ENCODE measurements around the gene GFI1B. TPM values are rescaled to one million over a fixed set of nuclear protein-coding genes. Genes with fewer than 3 reads are reported as not detected.

GFI1B gene
- total and polyA plus RNA-seq, 4 donors: 0.05 to 53.6 TPM; not detected in 2

DNA sequence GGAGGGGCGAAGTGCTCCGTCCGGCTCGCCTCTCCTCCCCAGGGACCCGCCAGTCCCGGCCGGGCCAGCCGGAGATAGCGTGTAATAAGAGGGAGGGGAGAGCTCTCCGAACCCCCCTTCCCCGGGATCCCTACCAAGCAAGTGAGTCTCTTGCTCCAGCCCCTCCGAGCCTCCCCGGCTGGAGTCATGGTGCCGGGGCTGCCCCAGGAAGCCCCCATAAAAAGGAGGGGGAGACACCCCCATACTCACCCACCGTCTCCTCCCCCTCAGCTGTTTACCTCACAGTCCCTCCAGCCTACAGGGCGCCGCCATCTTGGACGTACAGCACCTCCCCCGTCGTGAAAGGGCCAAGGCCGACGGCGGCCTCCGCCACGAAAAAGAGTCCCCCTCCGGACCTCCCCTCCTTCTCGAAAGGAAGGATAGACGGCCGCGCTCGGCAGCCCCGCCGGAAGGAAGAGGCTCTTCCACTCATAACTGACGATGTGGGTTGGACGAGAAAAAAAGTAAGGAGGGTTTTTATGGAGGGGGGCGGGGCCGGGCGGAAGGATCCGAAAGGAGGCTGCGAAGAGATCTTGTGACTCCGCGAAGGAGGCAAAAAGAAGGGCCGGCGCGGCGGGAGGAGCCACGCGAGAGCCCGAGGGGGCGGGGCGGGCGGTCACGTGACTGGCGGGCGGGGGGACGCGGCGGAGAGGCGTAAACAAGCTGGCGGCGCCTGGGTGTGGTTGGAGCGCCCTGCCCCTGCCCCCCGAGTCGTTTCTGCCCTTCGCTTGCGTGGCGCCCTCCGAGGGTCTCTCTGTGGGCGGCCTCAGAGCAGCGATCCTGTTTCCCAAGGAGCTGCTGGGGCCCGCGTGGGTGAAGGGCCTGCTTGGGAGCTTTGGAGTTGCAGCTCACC, 34.0 kb upstream of the GFI1B start, which contains the start of gene TSC1 (continued):
- TF ChIP-seq, protein P1, sequence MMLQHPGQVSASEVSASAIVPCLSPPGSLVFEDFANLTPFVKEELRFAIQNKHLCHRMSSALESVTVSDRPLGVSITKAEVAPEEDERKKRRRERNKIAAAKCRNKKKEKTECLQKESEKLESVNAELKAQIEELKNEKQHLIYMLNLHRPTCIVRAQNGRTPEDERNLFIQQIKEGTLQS (IDR thresholded peaks at IDR 0.05): peak; percentile 77
- no peak for TF ChIP-seq FOXA2 (IDR thresholded peaks at IDR 0.05)
- peak; percentile 95 for TF ChIP-seq TAF1 (conservative IDR thresholded peaks at IDR 0.05)
- peak in 1 of 2 donors; percentile 2 for TF ChIP-seq HNF4A (conservative IDR thresholded peaks at IDR 0.05)

DNA sequence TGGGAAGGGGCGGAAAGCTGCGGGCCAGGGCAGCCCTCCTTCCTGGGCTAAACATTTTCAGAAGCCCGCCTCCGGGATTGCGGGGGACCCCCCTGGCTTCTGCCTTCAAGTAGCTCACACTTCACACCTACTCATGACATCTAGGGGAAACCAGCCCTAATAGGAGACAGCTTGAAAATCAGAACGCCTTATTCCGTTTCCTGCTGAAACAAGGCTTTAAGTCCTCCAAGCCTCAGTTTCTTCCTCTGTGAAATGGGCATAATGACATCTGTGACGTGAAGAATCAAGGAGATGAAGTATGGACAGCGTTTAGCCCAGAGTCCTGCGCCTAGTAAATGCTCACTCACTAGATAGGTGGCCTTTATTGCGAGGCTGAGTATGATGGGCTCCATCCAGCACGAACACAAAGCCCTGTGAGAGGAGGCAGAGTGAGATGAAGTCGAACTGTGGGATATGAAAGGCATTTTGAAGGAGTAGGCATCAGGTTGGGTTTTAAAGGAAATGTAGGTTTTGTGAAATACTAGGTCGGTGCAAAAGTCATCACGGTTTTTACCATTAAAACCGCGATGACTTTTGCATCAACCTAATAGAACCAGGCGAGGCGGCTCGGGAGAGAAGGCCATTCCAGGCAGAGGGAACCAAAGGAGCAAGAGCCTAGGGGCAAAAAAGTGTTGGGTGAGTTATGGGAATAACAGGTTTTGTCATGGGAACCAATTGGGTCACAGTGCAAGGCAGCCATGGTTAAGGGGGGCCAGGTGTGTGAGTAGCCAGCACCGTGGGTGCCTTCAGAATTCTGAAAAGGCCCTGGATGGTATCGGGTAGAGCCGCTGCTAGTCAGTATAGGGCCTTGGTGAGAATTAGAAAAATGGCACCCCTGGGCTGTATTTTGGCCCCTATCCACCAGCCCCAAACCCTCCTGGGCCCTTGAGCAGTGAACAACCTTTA, 33.0 kb upstream of the GFI1B start:
- peak overlapping the region in 1 of 2 donors; percentile 61 for H3K9ac ChIP-seq (ENCODE audit: low read depth in 1 of 2, low read length in 2 of 2)
- no peaks in the 10 kb centered on the region for H3K9me3 ChIP-seq (ENCODE audit: control insufficient read depth in 4 of 4, low read length in 3 of 4)
- no peaks in the 10 kb centered on the region for H3K27me3 ChIP-seq (ENCODE audit: control insufficient read depth in 4 of 4, insufficient read depth in 4 of 4, low read length in 3 of 4)
- no peaks in the 10 kb centered on the region for H3K36me3 ChIP-seq (ENCODE audit: control insufficient read depth in 4 of 4, insufficient read depth in 3 of 4, low read depth in 1 of 4, low read length in 3 of 4)
- TF ChIP-seq, protein P1 (IDR thresholded peaks at IDR 0.05): no peak
- no peak for TF ChIP-seq JUND (IDR thresholded peaks at IDR 0.05)
- no peak for TF ChIP-seq TAF1 (conservative IDR thresholded peaks at IDR 0.05)
- no peak for TF ChIP-seq NR2F2 (IDR thresholded peaks at IDR 0.05)
- TF ChIP-seq, protein P2, sequence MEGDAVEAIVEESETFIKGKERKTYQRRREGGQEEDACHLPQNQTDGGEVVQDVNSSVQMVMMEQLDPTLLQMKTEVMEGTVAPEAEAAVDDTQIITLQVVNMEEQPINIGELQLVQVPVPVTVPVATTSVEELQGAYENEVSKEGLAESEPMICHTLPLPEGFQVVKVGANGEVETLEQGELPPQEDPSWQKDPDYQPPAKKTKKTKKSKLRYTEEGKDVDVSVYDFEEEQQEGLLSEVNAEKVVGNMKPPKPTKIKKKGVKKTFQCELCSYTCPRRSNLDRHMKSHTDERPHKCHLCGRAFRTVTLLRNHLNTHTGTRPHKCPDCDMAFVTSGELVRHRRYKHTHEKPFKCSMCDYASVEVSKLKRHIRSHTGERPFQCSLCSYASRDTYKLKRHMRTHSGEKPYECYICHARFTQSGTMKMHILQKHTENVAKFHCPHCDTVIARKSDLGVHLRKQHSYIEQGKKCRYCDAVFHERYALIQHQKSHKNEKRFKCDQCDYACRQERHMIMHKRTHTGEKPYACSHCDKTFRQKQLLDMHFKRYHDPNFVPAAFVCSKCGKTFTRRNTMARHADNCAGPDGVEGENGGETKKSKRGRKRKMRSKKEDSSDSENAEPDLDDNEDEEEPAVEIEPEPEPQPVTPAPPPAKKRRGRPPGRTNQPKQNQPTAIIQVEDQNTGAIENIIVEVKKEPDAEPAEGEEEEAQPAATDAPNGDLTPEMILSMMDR (IDR thresholded peaks at IDR 0.05; ENCODE audit: low read depth, low read length, missing input control): no peak
- TF ChIP-seq HNF4A (conservative IDR thresholded peaks at IDR 0.05): no peak
- no peak for TF ChIP-seq YY1 (IDR thresholded peaks at IDR 0.05)
- TF ChIP-seq, protein P3, sequence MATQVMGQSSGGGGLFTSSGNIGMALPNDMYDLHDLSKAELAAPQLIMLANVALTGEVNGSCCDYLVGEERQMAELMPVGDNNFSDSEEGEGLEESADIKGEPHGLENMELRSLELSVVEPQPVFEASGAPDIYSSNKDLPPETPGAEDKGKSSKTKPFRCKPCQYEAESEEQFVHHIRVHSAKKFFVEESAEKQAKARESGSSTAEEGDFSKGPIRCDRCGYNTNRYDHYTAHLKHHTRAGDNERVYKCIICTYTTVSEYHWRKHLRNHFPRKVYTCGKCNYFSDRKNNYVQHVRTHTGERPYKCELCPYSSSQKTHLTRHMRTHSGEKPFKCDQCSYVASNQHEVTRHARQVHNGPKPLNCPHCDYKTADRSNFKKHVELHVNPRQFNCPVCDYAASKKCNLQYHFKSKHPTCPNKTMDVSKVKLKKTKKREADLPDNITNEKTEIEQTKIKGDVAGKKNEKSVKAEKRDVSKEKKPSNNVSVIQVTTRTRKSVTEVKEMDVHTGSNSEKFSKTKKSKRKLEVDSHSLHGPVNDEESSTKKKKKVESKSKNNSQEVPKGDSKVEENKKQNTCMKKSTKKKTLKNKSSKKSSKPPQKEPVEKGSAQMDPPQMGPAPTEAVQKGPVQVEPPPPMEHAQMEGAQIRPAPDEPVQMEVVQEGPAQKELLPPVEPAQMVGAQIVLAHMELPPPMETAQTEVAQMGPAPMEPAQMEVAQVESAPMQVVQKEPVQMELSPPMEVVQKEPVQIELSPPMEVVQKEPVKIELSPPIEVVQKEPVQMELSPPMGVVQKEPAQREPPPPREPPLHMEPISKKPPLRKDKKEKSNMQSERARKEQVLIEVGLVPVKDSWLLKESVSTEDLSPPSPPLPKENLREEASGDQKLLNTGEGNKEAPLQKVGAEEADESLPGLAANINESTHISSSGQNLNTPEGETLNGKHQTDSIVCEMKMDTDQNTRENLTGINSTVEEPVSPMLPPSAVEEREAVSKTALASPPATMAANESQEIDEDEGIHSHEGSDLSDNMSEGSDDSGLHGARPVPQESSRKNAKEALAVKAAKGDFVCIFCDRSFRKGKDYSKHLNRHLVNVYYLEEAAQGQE (IDR thresholded peaks at IDR 0.05): no peak
- TF ChIP-seq, protein P4, sequence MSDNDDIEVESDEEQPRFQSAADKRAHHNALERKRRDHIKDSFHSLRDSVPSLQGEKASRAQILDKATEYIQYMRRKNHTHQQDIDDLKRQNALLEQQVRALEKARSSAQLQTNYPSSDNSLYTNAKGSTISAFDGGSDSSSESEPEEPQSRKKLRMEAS (IDR thresholded peaks at IDR 0.05): no peak
- WGBS: 72% methylated on average over 23 of the region's 23 CpGs
- peak overlapping the region; percentile 98 for H3K27ac ChIP-seq (ENCODE audit: low read depth in 1 of 2, low read length in 2 of 2)
- peak overlapping the region; percentile 36 to 95 (median 74) for H3K4me3 ChIP-seq (ENCODE audit: low read depth in 1 of 3, low read length in 3 of 3)
- H3K4me1 ChIP-seq (ENCODE audit: control insufficient read depth in 4 of 4, insufficient read depth in 4 of 4, low read length in 3 of 4): peaks cover 3 to 23% (median 18%) of the 10 kb centered on the region in 4 donors
- DNase-seq (ENCODE audit: low spot score): no peak
